ENCODE measurements around the gene WFS1.

GRCh38 chr4:6280365-6280996, 10.8 kb downstream of the WFS1 start:
- TF ChIP-seq, protein P1, sequence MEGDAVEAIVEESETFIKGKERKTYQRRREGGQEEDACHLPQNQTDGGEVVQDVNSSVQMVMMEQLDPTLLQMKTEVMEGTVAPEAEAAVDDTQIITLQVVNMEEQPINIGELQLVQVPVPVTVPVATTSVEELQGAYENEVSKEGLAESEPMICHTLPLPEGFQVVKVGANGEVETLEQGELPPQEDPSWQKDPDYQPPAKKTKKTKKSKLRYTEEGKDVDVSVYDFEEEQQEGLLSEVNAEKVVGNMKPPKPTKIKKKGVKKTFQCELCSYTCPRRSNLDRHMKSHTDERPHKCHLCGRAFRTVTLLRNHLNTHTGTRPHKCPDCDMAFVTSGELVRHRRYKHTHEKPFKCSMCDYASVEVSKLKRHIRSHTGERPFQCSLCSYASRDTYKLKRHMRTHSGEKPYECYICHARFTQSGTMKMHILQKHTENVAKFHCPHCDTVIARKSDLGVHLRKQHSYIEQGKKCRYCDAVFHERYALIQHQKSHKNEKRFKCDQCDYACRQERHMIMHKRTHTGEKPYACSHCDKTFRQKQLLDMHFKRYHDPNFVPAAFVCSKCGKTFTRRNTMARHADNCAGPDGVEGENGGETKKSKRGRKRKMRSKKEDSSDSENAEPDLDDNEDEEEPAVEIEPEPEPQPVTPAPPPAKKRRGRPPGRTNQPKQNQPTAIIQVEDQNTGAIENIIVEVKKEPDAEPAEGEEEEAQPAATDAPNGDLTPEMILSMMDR (IDR thresholded peaks at IDR 0.05), result no peak
- TF ChIP-seq POLR2AphosphoS5 (IDR thresholded peaks at IDR 0.05) (no peak), POLR2A (IDR thresholded peaks at IDR 0.05) (no peak)
